HepG2 (cell line): ENCODE results near the gene HES1. TPM values are rescaled to one million over a fixed set of nuclear protein-coding genes. Genes with fewer than 3 reads are reported as not detected.

Experiments
- CCAR2 ChIP-seq: fragments of 200-400 bp; formaldehyde crosslinking; optimal IDR thresholded peaks from 2 replicates; pipeline ENCODE3; 2018; ENCODE audit warnings: low read depth, mild to moderate bottlenecking, low read length, moderate library complexity
- DMAP1 ChIP-seq: IDR thresholded peaks from 2 replicates; pipeline ENCODE4 v1.6.1; 2016
- GTF2F1 ChIP-seq: fragments of 150-350 bp; IDR thresholded peaks from 2 replicates; pipeline ENCODE4 v1.6.1; 2014; ENCODE audit warnings: low read length
- HDAC6 ChIP-seq: fragments of 200-600 bp; sonication (generic); IDR thresholded peaks from 2 replicates; pipeline ENCODE4 v1.7.0; 2017; ENCODE audit warnings: mild to moderate bottlenecking, antibody characterized with exemption, low read length, low read depth
- LCORL ChIP-seq, 2 experiments: fragments of 450-650 bp in 1 of 2; sonication (generic) in 1 of 2; formaldehyde crosslinking in 1 of 2; IDR thresholded peaks; 2 replicates each; pipeline versions ENCODE4 v1.5.0 to v1.6.1; 2017 to 2020; ENCODE audit warnings: antibody characterized with exemption in 1 of 2, missing genetic modification reagents in 1 of 2
- SP1 ChIP-seq, 2 experiments: fragments of 450-650 bp in 1 of 2; sonication (generic) in 1 of 2; formaldehyde crosslinking in 1 of 2; IDR thresholded peaks; 2 replicates each; pipeline versions ENCODE4 v1.4.0 to v1.6.1; 2016 to 2020; ENCODE audit warnings: missing genetic modification reagents in 1 of 2
- SP4 ChIP-seq: sonication (generic); formaldehyde crosslinking; IDR thresholded peaks from 2 replicates; pipeline ENCODE4 v1.8.1; 2023; ENCODE audit warnings: mild to moderate bottlenecking, missing genetic modification reagents
- XRCC5 ChIP-seq: fragments of 200-400 bp; formaldehyde crosslinking; optimal IDR thresholded peaks from 2 replicates; pipeline ENCODE3; 2017; ENCODE audit warnings: mild to moderate bottlenecking, low read length
- ZFY ChIP-seq: sonication (generic); formaldehyde crosslinking; IDR thresholded peaks from 2 replicates; pipeline ENCODE4 v1.4.0; 2020; ENCODE audit warnings: missing genetic modification reagents
- polyA plus RNA-seq, 8 experiments: library from polyadenylated mRNA; depleted of rRNA in 3 of 8; stranded (reverse) in 7 of 8; unstranded in 1 of 8; fragments of >200 nt; fragmentation: Illumina TruSeq in 4 of 8; extraction: Trizol in 4 of 8; gene quantifications; 2 replicates each; pipeline versions ENCODE4 v1.2.1 to v1.2.3, GENCODE V29; 2011 to 2016; ENCODE audit warnings: low read depth in 4 of 8, missing spikeins in 1 of 8, mixed read lengths in 1 of 8; ENCODE audit not compliant: insufficient read depth in 1 of 8
- total RNA-seq, 5 experiments: library from RNA; depleted of rRNA; stranded (reverse); fragments of >200 nt; fragmentation: Illumina TruSeq; extraction: Trizol; gene quantifications; 2 replicates each; pipeline ENCODE4 v1.2.3, GENCODE V29; 2016; ENCODE audit warnings: low read depth in 1 of 5
- TF ChIP-seq, protein P1 (sequence below): sonication (generic); formaldehyde crosslinking; IDR thresholded peaks from 2 replicates; pipeline ENCODE4 v1.8.0; 2022; ENCODE audit warnings: missing genetic modification reagents, mild to moderate bottlenecking, borderline replicate concordance
- TF ChIP-seq, protein P2 (sequence below): sonication (generic); formaldehyde crosslinking; IDR thresholded peaks from 2 replicates; pipeline ENCODE4 v1.8.1; 2022; ENCODE audit warnings: low read depth, mild to moderate bottlenecking, missing genetic modification reagents
- TF ChIP-seq, protein P3 (sequence below): sonication (generic); formaldehyde crosslinking; IDR thresholded peaks from 2 replicates; pipeline ENCODE4 v1.5.0; 2020; ENCODE audit warnings: mild to moderate bottlenecking, missing genetic modification reagents, borderline replicate concordance

Gene HES1
- total and polyA plus RNA-seq, 2 of the 13 experiments (the other 11 are each of a cell fraction or from before 2014, with no cell fraction given), result 15.4 to 19.8 TPM

DNA sequence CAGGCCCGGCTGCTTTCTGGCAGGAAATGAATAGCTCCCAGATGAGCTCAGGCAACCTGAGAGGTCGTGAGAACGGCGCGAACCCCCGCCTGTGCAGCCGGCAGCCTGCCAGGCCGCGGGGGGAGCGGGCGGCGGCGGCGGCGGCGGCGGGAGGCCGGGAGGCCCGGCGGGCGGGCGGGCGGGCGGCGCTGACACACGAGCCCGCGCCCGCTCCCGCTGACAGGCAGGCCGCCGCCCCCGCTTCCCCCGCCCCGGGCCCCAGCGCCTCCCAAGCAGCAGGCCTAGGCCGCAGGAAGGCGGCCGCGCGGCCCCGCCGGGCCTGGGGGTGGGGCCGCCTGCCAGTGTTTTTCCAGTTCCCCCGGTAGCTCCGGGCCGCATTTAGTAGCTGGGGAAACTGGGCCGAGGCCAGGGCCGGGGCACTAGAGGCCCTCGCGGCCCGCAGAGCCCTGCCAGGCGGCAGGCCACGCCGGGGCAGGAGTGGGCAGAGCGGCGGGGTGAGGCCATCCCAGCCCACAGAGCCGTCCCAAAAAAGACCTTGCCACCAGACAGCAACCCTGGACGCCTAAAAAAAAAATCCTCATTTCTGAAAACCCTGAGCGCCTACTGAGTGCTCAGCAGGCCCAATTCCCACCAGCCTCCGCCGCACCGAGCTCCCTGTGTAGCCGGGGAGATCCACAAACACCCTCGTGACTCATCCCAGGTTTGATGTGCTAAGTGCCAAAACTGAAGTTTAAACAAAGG lies 5.6 kb downstream of the HES1 start (continued):
- TF ChIP-seq, protein P1, sequence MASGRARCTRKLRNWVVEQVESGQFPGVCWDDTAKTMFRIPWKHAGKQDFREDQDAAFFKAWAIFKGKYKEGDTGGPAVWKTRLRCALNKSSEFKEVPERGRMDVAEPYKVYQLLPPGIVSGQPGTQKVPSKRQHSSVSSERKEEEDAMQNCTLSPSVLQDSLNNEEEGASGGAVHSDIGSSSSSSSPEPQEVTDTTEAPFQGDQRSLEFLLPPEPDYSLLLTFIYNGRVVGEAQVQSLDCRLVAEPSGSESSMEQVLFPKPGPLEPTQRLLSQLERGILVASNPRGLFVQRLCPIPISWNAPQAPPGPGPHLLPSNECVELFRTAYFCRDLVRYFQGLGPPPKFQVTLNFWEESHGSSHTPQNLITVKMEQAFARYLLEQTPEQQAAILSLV, result no peak
- no peak for TF ChIP-seq HDAC6
- TF ChIP-seq, protein P2, sequence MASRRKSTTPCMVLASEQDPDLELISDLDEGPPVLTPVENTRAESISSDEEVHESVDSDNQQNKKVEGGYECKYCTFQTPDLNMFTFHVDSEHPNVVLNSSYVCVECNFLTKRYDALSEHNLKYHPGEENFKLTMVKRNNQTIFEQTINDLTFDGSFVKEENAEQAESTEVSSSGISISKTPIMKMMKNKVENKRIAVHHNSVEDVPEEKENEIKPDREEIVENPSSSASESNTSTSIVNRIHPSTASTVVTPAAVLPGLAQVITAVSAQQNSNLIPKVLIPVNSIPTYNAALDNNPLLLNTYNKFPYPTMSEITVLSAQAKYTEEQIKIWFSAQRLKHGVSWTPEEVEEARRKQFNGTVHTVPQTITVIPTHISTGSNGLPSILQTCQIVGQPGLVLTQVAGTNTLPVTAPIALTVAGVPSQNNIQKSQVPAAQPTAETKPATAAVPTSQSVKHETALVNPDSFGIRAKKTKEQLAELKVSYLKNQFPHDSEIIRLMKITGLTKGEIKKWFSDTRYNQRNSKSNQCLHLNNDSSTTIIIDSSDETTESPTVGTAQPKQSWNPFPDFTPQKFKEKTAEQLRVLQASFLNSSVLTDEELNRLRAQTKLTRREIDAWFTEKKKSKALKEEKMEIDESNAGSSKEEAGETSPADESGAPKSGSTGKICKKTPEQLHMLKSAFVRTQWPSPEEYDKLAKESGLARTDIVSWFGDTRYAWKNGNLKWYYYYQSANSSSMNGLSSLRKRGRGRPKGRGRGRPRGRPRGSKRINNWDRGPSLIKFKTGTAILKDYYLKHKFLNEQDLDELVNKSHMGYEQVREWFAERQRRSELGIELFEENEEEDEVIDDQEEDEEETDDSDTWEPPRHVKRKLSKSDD (CRISPR knock-in tag), result no peak
- peak; percentile 41; the same call in 1 of the 2 replicates for TF ChIP-seq LCORL (IDR thresholded peaks at IDR 0.05)
- peak; percentile 62; the same call in 1 of the 2 replicates for TF ChIP-seq LCORL (CRISPR knock-in tag; IDR thresholded peaks at IDR 0.05)
- TF ChIP-seq XRCC5, result peak; percentile 51
- TF ChIP-seq GTF2F1, result no peak
- TF ChIP-seq DMAP1, result 0 out of 2 replicates have a peak, but pooled peaks have one; percentile 11
- peak; percentile 43; the same call in 1 of the 2 replicates for TF ChIP-seq SP4 (CRISPR knock-in tag)
- no peak for TF ChIP-seq CCAR2
- TF ChIP-seq, protein P3, sequence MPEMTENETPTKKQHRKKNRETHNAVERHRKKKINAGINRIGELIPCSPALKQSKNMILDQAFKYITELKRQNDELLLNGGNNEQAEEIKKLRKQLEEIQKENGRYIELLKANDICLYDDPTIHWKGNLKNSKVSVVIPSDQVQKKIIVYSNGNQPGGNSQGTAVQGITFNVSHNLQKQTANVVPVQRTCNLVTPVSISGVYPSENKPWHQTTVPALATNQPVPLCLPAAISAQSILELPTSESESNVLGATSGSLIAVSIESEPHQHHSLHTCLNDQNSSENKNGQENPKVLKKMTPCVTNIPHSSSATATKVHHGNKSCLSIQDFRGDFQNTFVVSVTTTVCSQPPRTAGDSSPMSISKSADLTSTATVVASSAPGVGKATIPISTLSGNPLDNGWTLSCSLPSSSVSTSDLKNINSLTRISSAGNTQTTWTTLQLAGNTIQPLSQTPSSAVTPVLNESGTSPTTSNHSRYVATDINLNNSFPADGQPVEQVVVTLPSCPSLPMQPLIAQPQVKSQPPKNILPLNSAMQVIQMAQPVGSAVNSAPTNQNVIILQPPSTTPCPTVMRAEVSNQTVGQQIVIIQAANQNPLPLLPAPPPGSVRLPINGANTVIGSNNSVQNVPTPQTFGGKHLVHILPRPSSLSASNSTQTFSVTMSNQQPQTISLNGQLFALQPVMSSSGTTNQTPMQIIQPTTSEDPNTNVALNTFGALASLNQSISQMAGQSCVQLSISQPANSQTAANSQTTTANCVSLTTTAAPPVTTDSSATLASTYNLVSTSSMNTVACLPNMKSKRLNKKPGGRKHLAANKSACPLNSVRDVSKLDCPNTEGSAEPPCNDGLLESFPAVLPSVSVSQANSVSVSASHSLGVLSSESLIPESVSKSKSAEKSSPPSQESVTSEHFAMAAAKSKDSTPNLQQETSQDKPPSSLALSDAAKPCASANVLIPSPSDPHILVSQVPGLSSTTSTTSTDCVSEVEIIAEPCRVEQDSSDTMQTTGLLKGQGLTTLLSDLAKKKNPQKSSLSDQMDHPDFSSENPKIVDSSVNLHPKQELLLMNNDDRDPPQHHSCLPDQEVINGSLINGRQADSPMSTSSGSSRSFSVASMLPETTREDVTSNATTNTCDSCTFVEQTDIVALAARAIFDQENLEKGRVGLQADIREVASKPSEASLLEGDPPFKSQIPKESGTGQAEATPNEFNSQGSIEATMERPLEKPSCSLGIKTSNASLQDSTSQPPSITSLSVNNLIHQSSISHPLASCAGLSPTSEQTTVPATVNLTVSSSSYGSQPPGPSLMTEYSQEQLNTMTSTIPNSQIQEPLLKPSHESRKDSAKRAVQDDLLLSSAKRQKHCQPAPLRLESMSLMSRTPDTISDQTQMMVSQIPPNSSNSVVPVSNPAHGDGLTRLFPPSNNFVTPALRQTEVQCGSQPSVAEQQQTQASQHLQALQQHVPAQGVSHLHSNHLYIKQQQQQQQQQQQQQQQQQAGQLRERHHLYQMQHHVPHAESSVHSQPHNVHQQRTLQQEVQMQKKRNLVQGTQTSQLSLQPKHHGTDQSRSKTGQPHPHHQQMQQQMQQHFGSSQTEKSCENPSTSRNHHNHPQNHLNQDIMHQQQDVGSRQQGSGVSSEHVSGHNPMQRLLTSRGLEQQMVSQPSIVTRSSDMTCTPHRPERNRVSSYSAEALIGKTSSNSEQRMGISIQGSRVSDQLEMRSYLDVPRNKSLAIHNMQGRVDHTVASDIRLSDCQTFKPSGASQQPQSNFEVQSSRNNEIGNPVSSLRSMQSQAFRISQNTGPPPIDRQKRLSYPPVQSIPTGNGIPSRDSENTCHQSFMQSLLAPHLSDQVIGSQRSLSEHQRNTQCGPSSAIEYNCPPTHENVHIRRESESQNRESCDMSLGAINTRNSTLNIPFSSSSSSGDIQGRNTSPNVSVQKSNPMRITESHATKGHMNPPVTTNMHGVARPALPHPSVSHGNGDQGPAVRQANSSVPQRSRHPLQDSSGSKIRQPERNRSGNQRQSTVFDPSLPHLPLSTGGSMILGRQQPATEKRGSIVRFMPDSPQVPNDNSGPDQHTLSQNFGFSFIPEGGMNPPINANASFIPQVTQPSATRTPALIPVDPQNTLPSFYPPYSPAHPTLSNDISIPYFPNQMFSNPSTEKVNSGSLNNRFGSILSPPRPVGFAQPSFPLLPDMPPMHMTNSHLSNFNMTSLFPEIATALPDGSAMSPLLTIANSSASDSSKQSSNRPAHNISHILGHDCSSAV (CRISPR knock-in tag), result no peak
- peak; percentile 98 for TF ChIP-seq ZFY (CRISPR knock-in tag)
- no peak for TF ChIP-seq SP1 (IDR thresholded peaks at IDR 0.05)
- TF ChIP-seq SP1 (CRISPR knock-in tag; IDR thresholded peaks at IDR 0.05), result peak; percentile 37; the same call in 1 of the 2 replicates
